Effector CD8-positive, alpha-beta T cell (primary cell): ENCODE data around the gene NMRK2.
"Not testable (repeated sequence)": the region's sequence is repeated elsewhere in the genome, so short reads cannot be mapped to it uniquely, and the experiment has no call there.

Source experiments
- DNase-seq: peaks from one replicate; lab custom pipeline; 2025; lab: John Stamatoyannopoulos, UW
- total RNA-seq, 4 experiments: gene quantifications; one replicate each; lab custom pipeline; 2026; lab: John Stamatoyannopoulos, UW

Gene NMRK2
- 0 to 0.09 (median 0) reads per million in 4 experiments for total RNA-seq

- no peak for DNase-seq
Observed at GRCh38 chr19:3932931-3933810, at the start of gene NMRK2. NMRK2 (plus strand) TSS chr19:3933069; CDS start chr19:3933672, 603 bp downstream.

- DNase-seq, result no peak
Observed at GRCh38 chr19:3890591-3890990, 42.3 kb upstream of the NMRK2 start.

GRCh38 chr19:3893509-3894179, 39.2 kb upstream of the NMRK2 start:
- no peak for DNase-seq

- not testable (repeated sequence) for DNase-seq
Observed at GRCh38 chr19:3894959-3895358, 37.9 kb upstream of the NMRK2 start.

GRCh38 chr19:3895788-3896187, 37.1 kb upstream of the NMRK2 start:
- no peak for DNase-seq

- DNase-seq, result no peak
Observed at GRCh38 chr19:3897936-3898335, 34.9 kb upstream of the NMRK2 start.

- DNase-seq, result no peak
Observed at GRCh38 chr19:3898426-3898825, 34.4 kb upstream of the NMRK2 start.

- DNase-seq, result no peak
Observed at GRCh38 chr19:3899531-3900294, 33.2 kb upstream of the NMRK2 start.

GRCh38 chr19:3902317-3902973, 30.4 kb upstream of the NMRK2 start:
- DNase-seq, result no peak

GRCh38 chr19:3904233-3904632, 28.6 kb upstream of the NMRK2 start:
- no peak for DNase-seq

- no peak for DNase-seq
Observed at GRCh38 chr19:3907626-3908265, 25.1 kb upstream of the NMRK2 start.

- DNase-seq, result no peak
Observed at GRCh38 chr19:3908266-3909054, 24.4 kb upstream of the NMRK2 start.

GRCh38 chr19:3910105-3910504, 22.8 kb upstream of the NMRK2 start:
- DNase-seq, result no peak

- no peak for DNase-seq
Observed at GRCh38 chr19:3914199-3914598, 18.7 kb upstream of the NMRK2 start.

GRCh38 chr19:3916033-3916432, 16.8 kb upstream of the NMRK2 start:
- no peak for DNase-seq

GRCh38 chr19:3919793-3920192, 13.1 kb upstream of the NMRK2 start:
- no peak for DNase-seq

- no peak for DNase-seq
Observed at GRCh38 chr19:3923096-3923758, 9.6 kb upstream of the NMRK2 start.

GRCh38 chr19:3923912-3924311, 9.0 kb upstream of the NMRK2 start:
- DNase-seq, result no peak

- DNase-seq, result no peak
Observed at GRCh38 chr19:3931041-3931440, 1.8 kb upstream of the NMRK2 start.
